Measurements from ENCODE around the gene DPM2.

GRCh38 chr9:127940593-127940992, 2.9 kb upstream of the DPM2 start:
- TF ChIP-seq NR3C1 (IDR thresholded peaks at IDR 0.05) (no peak), PHF8 (IDR thresholded peaks at IDR 0.05; ENCODE audit: borderline replicate concordance, low read depth) (no peak), CTCF (IDR thresholded peaks at IDR 0.05) (no peak), RAD21 (conservative IDR thresholded peaks at IDR 0.05 in 1 of 2, IDR thresholded peaks at IDR 0.05 in 1 of 2) (no peak), EP300 (IDR thresholded peaks at IDR 0.05) (no peak), CEBPB (IDR thresholded peaks at IDR 0.05) (no peak)

Data from A549 (cell line).